Measurements from ENCODE around the gene EIF3L.

EIF3L gene

GRCh38 chr22:37906364-37907008 is 57.3 kb downstream of the EIF3L start:
- no peak for DNase-seq

- no peak for DNase-seq
These were observed 58.1 kb downstream of the EIF3L start for GRCh38 chr22:37907036-37907954.

GRCh38 chr22:37909766-37910165 is 60.5 kb downstream of the EIF3L start:
- DNase-seq = no peak

GRCh38 chr22:37910890-37911672 is 61.9 kb downstream of the EIF3L start:
- DNase-seq = no peak

- no peak for DNase-seq
These were observed 62.5 kb downstream of the EIF3L start for GRCh38 chr22:37911697-37912096.

- DNase-seq = no peak
These were observed 63.0 kb downstream of the EIF3L start for GRCh38 chr22:37912171-37912570.

- no peak for DNase-seq
These were observed 64.1 kb downstream of the EIF3L start for GRCh38 chr22:37913233-37913721.

GRCh38 chr22:37916311-37916710 is 67.1 kb downstream of the EIF3L start:
- DNase-seq = no peak

- DNase-seq = no peak
These were observed 68.8 kb downstream of the EIF3L start for GRCh38 chr22:37917874-37918548.

- DNase-seq = no peak
These were observed 69.5 kb downstream of the EIF3L start for GRCh38 chr22:37918580-37919270.

GRCh38 chr22:37920126-37920525 is 70.9 kb downstream of the EIF3L start:
- DNase-seq = no peak

- DNase-seq = no peak
These were observed 73.0 kb downstream of the EIF3L start for GRCh38 chr22:37922191-37922590.

GRCh38 chr22:37923927-37924326 is 74.7 kb downstream of the EIF3L start:
- no peak for DNase-seq

- no peak for DNase-seq
These were observed 75.3 kb downstream of the EIF3L start for GRCh38 chr22:37924386-37925065.

GRCh38 chr22:37925330-37925729 is 76.1 kb downstream of the EIF3L start:
- no peak for DNase-seq

- no peak for DNase-seq
These were observed 76.5 kb downstream of the EIF3L start for GRCh38 chr22:37925767-37926166.

GRCh38 chr22:37926358-37926757 is 77.1 kb downstream of the EIF3L start:
- no peak for DNase-seq

GRCh38 chr22:37926771-37927636 is 77.8 kb downstream of the EIF3L start:
- no peak for DNase-seq

- no peak for DNase-seq
These were observed 78.4 kb downstream of the EIF3L start for GRCh38 chr22:37927637-37927936.

- no peak for DNase-seq
These were observed 80.2 kb downstream of the EIF3L start for GRCh38 chr22:37929390-37929789.
